Measurements from ENCODE around the gene MRPS18A. TPM values are rescaled to one million over a fixed set of nuclear protein-coding genes. Genes with fewer than 3 reads are reported as not detected.

The MRPS18A gene
- total and polyA plus RNA-seq, 4 donors: 36.4 to 48.4 (median 38.5) TPM

DNA sequence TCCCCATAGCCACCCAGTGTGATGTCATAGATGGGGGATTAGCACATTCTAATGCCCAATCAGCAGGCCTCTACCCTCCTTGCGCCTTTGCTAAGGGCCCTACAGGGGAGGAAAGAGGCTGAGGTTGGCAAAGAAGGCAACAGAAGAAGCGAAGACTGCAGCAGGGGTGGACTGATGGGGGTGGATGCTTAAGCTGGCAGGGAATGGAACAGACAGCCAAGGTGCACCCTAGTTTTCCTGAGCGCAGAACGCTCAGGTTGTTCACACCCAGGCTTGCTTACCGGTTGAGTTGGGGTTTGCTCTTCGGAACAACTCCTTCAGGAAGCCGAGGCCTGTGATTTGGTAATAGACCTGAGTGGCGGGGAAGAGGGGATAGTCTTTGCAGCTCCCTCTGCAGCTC is 12.7 kb downstream of the MRPS18A start:
- Histone ChIP-seq H3K9me3 (ENCODE audit: control insufficient read depth in 4 of 4, insufficient read depth in 3 of 4, low read length in 3 of 4) (no peaks in the 10 kb centered on the region), H3K36me3 (ENCODE audit: control insufficient read depth in 4 of 4, insufficient read depth in 4 of 4, low read length in 4 of 4) (peaks cover 27 to 64% (median 41%) of the 10 kb centered on the region in 4 donors), H3K4me1 (ENCODE audit: control insufficient read depth in 5 of 5, insufficient read depth in 5 of 5, low read length in 5 of 5) (peaks cover 0 to 50% (median 23%) of the 10 kb centered on the region in 5 donors), H3K4me3 (no peak overlapping the region), H3K27me3 (ENCODE audit: control insufficient read depth in 3 of 3, insufficient read depth in 3 of 3, low read length in 2 of 3) (no peaks in the 10 kb centered on the region), H3K27ac (ENCODE audit: low read depth in 1 of 2, low read length in 1 of 2) (no peak overlapping the region), H3K9ac (ENCODE audit: insufficient read depth in 1 of 2, low read length in 2 of 2) (no peak overlapping the region)
- DNase-seq: no peak
- ATAC-seq (ENCODE audit: insufficient read depth, low FRiP score): no peak
- TF ChIP-seq CTCF (IDR thresholded peaks at IDR 0.05; ENCODE audit: control extremely low read depth, extremely low read depth): no peak
- 96 to 97% methylated on average over 8 of the region's 8 CpGs for WGBS, 2 donors

DNA sequence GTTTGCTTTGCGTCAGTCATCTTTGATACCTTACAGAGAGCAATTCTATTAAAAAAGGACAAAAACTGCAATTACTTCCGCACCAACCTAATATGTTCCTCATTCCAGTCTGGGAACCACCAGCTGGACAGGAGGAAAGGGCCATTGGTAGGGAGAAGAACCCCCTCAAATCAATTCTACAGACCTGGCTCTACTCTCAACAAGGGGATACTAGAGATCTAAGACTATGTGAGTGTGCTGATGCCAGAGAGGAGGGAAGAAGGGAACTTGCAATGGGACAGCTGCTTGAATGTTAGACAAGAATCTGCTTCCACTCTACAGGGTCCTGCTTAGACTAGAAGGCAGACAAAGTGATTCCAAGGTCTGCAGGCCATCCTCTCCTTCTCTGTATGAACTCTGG is 13.3 kb downstream of the MRPS18A start:
- peak overlapping the region in 1 of 2 donors; percentile 18 for H3K27ac ChIP-seq (ENCODE audit: low read depth in 1 of 2, low read length in 1 of 2)

GRCh38 chr6:43673444-43674084 is 14.0 kb downstream of the MRPS18A start:
- WGBS, 2 donors: 77 to 87% methylated on average over 15 of the region's 15 CpGs
- ATAC-seq (ENCODE audit: insufficient read depth, low FRiP score): no peak

More for the DNA sequence above, 13.3 kb downstream of the MRPS18A start:
- Histone ChIP-seq H3K36me3 (ENCODE audit: control insufficient read depth in 4 of 4, insufficient read depth in 4 of 4, low read length in 4 of 4) (peaks cover 27 to 60% (median 37%) of the 10 kb centered on the region in 4 donors), H3K27me3 (ENCODE audit: control insufficient read depth in 3 of 3, insufficient read depth in 3 of 3, low read length in 2 of 3) (no peaks in the 10 kb centered on the region), H3K4me1 (ENCODE audit: control insufficient read depth in 5 of 5, insufficient read depth in 5 of 5, low read length in 5 of 5) (peaks cover 0 to 56% (median 23%) of the 10 kb centered on the region in 5 donors), H3K9me3 (ENCODE audit: control insufficient read depth in 4 of 4, insufficient read depth in 3 of 4, low read length in 3 of 4) (no peaks in the 10 kb centered on the region), H3K9ac (ENCODE audit: insufficient read depth in 1 of 2, low read length in 2 of 2) (no peak overlapping the region), H3K4me3 (no peak overlapping the region)
- 96 to 97% methylated on average over 2 of the region's 2 CpGs for WGBS, 2 donors
- DNase-seq: peak in 2 of 3 donors; percentile 59 to 71
- TF ChIP-seq CTCF (IDR thresholded peaks at IDR 0.05; ENCODE audit: control extremely low read depth, extremely low read depth): no peak
- ATAC-seq (ENCODE audit: insufficient read depth, low FRiP score): no peak

More at GRCh38 chr6:43673444-43674084, 14.0 kb downstream of the MRPS18A start:
- no peak for TF ChIP-seq CTCF (IDR thresholded peaks at IDR 0.05; ENCODE audit: control extremely low read depth, extremely low read depth)
- Histone ChIP-seq H3K9me3 (ENCODE audit: control insufficient read depth in 4 of 4, insufficient read depth in 3 of 4, low read length in 3 of 4) (no peaks in the 10 kb centered on the region), H3K36me3 (ENCODE audit: control insufficient read depth in 4 of 4, insufficient read depth in 4 of 4, low read length in 4 of 4) (peaks cover 27 to 58% (median 35%) of the 10 kb centered on the region in 4 donors), H3K4me1 (ENCODE audit: control insufficient read depth in 5 of 5, insufficient read depth in 5 of 5, low read length in 5 of 5) (peaks cover 0 to 63% (median 28%) of the 10 kb centered on the region in 5 donors), H3K27ac (ENCODE audit: low read depth in 1 of 2, low read length in 1 of 2) (peak overlapping the region in 1 of 2 donors; percentile 18), H3K4me3 (no peak overlapping the region), H3K9ac (ENCODE audit: insufficient read depth in 1 of 2, low read length in 2 of 2) (no peak overlapping the region), H3K27me3 (ENCODE audit: control insufficient read depth in 3 of 3, insufficient read depth in 3 of 3, low read length in 2 of 3) (no peaks in the 10 kb centered on the region)
- DNase-seq: peak; percentile 98 to 100 (median 100)
